Epidermal melanocyte (primary cell): ENCODE results near the gene TRIM3.

Source experiments
- DNase-seq: peaks from one replicate; pipeline ENCODE4 v3.0.0; 2011; ENCODE audit warnings: low spot score; ENCODE audit not compliant: insufficient read length

The TRIM3 gene

DNA sequence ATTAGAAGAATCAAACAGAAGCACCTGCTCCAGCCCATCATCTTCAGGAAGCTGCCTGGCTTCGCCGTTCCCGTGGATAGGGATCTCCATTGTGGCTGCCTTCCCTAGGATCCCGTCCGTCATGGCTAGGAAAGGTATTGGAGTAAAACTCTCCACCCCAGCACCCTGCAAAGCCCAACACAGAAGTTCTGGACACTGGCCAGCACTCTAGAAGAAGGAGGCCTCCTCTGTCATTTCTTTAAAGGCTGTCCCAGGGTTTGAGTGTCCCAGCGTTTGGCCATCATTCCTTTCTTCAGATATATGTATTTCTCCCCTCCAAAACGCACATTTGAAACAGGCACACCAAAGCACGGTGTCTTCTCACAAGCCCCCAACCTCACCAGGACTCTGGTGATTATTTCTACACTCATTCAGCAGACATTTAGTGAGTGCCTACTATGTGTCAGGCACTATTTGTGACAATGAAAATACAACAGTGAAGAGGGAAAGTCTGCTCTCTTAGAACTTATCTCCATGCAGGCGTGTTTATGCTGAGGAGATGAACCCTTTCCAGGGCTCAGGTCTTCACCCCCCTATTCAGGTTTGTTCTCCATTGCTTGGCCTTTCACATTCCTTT lies 6.7 kb upstream of the TRIM3 start:
- no peak for DNase-seq

DNA sequence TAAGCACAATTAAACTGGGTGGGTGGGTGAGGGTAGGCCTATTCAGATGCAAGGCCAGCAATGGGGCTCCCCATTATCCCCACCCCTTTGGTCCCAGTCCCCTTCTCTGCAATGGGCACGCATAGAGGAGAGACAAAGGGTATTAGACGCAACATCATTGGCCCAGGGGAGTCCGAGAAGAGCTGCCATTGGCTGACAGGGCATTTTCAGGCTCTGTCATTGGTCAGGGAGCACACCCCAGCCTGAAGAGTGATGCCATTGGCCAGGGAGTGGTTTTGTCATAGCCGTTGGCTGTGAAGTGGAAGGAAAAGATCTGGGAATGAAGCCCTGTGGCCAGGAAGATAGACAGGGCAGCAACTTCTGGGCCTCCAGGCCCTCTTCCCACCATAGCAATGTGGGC lies 2.8 kb upstream of the TRIM3 start:
- DNase-seq = no peak

DNA sequence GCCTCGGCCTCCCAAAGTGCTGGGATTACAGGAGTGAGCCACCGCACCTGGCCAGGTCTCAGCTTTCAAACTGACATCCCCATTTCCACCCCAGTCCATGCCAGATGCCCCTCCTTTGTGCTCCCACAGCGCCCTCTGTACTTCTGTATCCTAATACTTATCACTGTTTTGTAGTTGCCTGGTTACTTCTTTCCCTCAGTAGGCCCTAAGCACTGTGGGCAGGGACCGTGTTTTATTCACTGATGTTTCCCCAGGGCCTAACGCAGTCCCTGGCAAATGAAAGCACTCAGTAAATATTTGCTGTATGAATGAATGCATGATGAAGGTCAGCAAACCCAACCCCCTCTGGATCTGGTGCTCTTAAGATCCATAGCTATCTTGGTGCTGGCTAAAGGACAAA lies 2.2 kb upstream of the TRIM3 start:
- no peak for DNase-seq

DNA sequence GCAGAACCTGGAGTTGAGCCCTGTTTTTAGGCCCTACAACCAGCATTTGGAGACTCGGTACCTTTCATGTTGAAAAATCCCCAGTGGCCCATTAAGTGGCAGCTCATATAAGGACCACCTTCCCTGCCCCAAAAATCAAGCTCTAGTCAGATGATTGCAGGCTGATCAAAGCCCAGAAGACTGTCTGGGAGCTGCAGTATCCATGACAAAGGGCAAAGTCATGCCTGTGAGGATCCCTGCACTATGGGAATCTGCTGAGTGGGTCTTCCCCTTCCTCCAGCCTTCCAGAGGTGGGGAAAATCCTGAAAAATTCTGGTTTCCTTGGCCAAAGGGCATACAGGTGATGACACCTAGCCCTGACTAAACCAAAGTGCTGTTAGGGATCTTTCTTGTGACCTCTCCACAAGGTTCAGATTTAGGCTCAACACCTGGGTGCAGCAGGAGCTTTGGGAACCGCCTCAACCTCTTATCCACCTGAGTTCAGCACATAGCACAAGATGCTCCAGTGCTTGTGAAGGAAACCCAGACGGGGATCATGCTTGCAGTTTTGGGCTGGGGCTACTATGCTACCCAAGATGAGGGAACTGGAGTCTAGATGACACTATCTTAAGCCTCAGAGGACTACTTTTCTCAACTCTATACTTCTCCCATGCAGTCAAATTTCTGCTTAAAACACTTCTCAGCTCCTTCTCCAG lies 1.2 kb upstream of the TRIM3 start:
- no peak for DNase-seq

DNA sequence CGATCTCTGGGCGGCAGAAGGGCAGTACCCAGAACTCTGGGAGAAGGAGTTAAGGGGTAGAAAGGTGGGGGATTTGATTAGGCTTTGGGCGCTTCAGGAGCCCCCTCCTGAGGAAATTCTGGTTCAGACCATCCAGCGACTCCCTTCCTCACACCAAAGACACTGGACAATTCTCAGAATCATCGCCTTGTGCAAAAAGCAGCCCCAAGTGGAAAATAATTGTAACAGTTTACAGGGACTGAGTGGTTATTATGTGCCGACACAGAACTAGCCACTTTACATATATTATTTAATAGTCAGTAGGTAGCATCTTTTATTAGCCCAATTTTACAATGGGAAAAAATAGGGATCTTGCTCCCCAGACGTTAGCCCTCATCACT lies 662 bp upstream of the TRIM3 start:
- DNase-seq = no peak

DNA sequence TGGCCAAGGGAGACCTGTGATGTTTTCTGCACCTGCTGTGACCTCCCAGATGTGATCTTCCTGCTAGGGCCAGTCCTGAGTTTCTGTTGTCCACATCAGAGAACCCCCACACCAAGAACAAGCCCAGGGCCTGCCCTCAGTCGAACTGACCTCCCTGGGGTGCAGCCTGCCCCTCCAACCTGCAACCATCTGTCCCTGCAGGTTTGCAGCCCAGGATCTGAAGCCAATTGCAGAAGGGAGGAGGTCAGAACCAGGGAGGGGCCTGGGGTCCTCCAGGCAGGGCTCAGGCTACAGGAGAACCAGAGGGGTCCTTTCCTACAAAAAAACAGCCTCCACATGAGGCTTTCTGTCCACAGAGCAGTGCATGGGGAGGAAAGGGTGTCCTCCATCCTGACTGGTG lies 807 bp downstream of the TRIM3 start:
- DNase-seq = no peak

DNA sequence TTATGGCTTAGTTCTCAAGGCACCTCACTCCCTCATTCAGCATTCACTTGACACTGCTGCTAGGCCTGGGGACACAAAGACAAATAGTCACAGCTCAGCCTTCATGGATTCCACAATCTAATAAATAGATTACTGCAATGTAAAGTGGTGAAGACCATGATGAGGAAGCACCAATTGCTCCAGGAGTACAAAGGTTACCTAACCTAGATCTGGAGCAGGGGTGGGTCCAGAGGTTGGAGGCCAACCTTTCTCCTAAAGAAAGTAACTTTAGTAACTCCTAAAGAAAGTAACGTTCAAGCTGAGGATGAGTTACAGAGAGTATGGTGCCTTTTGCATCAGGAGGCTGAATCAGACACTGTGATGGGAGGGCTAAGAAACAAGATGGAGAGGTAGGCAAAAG lies 4.1 kb downstream of the TRIM3 start:
- DNase-seq = no peak

DNA sequence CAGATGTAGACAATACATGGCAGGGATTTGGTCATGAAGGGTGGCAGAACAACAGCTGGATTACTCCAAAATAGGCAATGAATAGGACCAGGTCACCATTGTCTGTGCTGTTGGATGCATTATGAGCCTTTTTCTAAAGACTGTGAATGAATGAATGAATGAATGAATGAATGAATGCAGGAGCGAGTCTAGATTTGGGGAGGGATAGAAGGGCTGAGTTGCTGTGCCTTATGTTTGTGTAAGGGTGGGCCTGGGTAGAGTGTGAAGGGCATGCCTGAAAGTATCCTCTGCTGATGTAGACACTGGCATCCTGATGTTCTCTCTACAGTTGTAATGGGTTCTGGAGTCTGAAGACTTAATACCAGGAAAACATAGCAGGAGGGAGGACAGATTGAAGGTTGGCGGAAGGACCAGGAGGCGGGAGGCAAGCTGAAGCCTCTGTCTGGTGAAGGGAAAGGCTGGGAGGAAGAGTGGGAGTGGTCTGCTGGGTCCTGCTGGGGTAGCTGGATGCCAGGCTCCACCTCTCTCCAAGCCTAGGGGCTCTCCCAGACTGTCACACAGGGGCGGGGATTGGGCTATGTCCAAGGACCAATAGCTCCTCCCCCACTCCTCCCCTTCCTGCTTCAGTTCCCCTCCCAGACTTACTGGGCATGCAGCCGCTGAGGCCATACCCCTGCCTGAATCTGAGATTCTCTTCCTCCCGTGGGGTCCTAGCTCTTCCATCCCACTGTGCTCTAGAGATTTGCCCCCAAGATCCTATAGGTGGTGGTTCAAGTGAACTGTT lies 4.8 kb downstream of the TRIM3 start:
- peak; percentile 98 for DNase-seq

DNA sequence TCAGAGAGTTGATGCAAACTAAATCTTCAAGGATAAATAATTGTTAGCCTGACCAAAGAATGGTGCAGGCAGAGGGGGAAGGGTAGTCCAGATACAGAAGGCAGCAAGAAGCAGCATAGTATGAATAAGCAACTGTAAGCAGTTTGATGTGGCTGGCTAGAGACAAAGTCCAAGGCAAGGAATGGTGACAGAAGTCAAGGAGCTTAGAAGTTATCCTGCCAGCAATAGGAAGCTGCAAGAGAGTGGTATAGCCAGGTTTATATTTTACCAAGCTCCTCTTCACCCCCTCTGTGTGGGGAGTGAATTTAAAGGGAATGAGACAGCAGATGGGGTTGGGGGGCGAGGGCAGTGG lies 14.7 kb downstream of the TRIM3 start:
- DNase-seq = no peak

DNA sequence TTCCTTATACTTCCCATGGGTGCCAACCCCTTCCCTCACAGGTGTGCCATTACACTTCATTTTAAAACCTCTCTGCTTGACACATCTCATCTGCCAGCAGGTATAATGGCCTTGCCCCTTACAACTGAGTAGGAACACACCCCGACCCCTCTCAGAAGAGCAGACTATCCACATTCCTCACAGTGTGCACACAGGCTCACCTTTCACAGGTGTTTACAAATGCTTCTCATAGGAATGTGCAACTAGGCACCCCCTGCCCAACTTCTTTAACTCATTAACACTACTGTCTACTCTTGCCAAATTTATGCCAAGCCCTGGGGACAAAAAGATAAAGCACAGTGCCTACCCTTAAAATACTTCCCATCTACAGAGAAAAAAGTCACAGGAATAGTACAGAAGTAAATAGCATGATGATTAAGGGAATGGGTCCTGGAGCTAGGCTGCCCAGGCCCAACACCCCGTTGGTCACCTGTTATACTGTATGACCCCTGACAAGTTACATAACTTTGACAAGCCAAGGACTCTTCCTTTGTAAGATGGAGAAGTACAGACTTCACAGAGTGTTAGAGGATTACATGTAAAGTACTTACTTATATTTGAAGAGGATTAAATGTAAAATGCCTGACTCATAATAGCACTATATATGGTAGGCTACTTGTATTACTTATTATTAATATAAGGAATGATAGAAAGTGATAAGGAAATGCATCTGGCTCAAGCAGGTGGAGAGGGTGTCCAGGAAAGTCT lies 15.2 kb downstream of the TRIM3 start:
- no peak for DNase-seq

DNA sequence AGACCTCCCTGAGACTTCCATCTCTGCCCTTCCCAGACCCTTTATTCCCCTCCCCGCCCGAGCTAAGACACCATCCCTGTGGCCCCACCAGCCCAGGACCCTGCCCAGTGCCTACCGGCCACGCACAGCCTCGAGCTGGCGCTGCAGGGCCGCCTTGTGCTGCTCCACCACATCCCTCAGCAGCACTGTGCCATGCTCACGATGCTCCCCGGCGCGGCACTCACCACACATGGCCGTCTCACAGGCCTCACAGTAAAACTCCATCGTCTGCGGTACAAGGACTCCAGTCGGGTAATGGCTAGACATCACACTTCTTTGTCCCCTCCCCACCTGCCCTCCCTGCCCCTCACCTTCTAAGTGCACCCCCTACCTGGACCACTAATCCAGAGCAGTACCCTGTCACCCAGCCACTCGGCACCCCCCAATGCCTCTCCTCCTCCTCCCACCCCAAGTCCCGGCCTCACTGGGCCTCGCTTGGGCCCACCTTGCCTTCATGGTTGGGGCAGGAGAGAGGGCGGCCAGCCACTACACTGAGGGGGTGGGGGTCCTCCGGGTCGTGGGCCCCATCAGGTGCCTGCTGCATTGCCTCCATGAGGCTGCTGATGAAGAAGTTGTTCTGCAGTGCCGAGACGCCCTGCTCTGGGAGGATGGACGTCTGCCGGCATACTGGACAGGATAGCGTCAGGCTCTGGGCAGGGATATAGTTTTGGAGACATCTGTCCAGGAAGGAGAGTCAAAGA lies 16.0 kb downstream of the TRIM3 start:
- DNase-seq = no peak

DNA sequence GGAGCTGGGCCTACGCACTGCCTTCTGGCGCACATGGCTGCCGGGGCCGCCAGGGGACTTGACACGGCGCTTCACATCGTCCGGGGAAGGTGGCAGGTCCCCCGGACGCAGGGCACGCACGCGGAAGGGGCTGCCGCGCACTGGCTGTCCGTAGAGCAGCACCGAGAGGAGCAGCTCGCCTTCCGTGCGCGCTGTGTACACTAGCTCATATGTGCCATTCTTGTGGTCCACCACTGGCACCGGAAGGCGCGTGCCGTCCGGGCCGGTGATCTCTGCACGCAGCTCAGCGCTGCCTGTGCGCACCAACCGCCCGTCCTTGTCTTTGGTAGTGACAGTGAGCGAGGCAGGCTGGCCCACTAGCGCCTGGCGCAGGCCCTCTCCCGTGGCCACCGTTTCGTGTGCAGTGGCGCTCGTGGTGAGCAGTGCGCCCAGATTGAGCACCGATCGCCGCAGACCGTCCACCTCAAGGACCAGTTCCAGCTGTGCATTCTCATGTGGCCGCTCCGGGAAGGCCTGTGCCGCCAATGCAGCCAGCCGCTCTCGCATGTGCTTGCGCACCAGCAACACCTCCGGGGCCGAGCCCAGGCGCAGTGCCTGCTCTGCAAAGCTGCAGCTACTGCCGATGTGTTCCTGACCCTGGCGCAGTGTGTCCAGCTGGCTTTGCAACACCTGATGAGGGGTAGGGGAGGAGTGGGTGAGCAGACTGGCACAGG lies 17.2 kb downstream of the TRIM3 start:
- no peak for DNase-seq

DNA sequence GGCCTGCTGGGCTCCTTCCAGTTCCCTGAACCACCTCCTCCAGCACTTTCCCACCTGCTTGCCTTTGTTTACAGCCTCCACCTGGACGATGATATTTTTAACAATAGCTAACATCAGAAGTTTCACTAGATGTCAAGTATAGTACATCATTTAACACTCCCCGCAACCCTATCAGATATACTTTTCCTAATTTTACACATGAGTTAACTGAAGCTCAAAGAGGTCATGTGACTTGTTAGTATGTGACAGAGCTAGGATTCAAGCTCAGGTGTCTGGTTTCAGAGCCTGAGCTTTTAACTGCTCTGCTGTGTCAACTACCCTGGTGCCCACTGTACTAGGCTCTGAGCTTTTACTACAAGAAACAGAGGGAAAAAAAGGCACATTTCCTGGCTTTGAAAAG lies 18.7 kb downstream of the TRIM3 start:
- DNase-seq = no peak

DNA sequence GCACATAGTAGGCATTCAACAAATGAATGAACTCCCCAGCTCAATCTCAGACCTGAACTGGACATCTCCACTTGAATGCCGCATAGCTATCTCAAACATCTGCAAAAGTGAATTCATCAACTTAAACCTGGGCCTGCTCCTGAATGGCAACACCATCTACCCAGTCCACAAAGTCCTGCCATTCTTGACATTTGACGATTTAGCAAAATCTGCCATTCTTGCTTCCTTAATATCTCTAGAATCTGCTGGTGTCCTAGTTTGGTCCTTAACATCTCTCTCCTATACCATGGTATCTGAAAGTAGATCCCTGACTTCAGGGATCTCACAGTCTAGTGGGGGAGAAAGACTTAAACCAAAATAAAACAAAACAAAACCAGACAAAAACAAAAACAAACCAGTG lies 20.6 kb downstream of the TRIM3 start:
- DNase-seq = no peak

DNA sequence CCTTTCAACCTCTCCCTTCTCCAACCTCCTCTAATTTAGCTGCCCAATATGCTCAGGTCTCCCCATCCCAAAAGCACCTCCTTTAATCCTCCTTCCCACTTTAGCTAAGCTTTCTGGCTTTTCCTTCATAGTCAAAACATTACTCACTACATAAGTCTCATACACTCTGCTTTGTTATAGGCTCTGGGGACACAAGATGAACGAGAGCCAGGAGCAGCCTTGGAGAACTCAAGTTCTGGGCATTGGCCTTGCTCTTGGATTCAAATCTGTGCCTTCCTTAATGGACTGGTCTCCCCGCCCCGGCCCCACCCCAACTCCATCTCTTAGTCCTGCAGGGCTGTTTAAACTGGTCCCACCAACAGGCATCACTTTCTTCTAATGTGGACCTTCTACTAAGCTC lies 21.5 kb downstream of the TRIM3 start:
- no peak for DNase-seq

DNA sequence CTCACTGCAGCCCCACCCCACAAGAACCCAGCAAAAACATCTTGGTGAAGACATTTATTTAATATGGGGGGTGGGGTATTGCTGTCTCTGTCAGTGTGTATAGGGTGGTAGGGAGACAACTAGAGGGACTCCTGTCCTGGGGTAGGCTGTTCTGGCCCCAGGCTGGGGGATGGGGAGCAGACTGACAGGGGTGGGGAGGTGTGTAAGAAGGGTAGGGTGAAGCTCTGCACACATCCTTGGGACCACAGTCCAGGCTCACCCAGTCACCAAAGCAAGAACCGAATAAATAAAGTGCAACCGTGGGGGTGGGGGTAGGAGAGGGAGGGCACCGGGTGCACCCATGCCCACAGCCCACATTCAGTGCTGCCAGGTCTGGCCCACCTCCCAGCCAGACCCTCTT lies 25.2 kb downstream of the TRIM3 start:
- DNase-seq = no peak

DNA sequence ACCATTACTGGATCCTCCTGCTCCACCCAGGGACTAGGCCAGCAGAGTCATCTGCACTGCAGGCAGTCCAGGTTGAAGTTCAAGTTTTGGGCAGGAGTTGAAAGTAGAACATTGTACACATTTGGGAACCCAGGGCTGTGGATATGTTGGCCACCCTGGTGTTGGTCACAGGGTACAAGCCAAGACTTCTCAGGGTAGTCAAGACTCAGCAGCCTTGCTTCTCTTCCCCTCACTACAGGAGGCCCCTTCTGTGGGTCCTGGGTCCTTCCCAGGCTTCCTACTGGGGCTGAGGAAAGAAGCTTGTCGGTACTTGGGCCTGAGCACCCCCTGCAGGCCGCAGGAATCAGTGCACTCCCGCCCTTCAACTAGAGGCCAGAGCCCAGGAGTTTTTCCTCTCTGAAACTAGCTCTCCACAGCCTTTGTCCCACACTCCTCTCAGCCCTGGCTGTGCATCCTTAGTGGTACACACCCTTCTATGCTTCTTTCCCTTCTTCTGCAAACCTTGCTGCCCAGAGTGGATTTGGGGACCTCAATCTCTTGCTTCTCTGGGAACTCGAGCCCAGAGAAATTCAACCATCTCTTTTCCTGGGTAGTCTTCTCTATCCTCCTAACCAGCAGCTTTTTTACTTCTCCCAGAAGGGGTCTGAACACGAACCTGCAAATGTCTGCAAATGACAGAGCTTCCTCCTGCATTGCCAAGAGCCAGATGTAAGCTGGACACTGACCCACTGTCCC lies 30.3 kb downstream of the TRIM3 start:
- peak; percentile 77 for DNase-seq

DNA sequence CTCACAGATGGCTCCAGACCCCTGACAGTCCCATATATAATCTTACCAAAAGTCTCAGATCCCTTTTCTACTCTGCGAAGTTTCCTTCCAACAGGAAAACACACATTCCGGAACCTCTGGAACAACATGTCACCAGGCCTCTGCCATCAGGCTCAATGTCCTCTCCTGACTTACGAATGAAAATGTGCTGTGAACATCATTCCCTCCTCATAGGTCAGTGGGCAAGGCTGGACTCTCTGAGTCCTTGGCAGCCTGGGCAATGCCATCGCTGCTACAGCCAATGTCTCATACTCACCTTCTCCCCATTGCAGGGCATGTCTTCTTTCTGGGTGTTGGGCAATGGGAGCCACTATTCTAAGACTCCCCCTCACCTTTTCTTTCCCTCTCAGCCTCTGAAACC lies 31.3 kb downstream of the TRIM3 start:
- no peak for DNase-seq

DNA sequence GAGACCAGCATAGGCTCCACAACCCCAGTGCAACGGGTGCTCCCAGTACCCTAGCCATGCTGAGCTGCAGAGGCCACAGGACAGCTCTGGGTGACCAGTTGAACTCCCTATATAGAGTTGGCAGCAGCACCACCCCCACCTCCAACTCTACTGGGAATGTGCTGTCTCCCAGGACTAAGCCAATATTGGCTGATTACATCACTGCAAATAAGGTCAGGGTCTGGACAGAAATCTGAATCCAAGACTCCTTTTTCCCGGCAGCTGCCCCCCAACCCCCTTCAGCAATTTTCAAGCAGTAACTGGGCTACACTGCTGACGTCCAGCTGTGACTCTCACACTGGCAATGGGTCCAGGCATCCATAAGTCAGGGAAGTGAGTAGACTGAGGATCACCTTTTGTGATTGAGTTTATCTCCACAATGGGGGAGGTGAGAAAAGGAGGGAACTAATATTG lies 32.8 kb downstream of the TRIM3 start, which contains the start of gene HPX:
HPX (minus strand) TSS at position 82 of the 453 bp plus-strand sequence; CDS start at position 58, 24 bp downstream.
- DNase-seq = no peak
